Right lobe of liver (tissue), 4 donors: ENCODE results near the gene GALNT8.

Experiments
- POLR2A ChIP-seq: fragments of 450-650 bp; IDR thresholded peaks from one replicate; pipeline ENCODE4 v1.6.1; 2017; ENCODE audit warnings: antibody characterized with exemption, mild to moderate bottlenecking
- TF ChIP-seq, protein P1 (sequence below), 4 donors: fragments of 200-600 bp in 3 of 4; fragments of 450-650 bp in 1 of 4; IDR thresholded peaks; one replicate each; pipeline versions ENCODE4 v1.5.1 to v1.8.0; 2016 to 2022; ENCODE audit warnings: antibody characterized with exemption in 4 of 4, mild to moderate bottlenecking in 2 of 4
- donor health status: DM: no; HTN: no; CAD: no.
- donor health status: DM: no; HTN: no; CAD: no.
- donor health status: DM: no; HTN: yes; CAD: no.

DNA sequence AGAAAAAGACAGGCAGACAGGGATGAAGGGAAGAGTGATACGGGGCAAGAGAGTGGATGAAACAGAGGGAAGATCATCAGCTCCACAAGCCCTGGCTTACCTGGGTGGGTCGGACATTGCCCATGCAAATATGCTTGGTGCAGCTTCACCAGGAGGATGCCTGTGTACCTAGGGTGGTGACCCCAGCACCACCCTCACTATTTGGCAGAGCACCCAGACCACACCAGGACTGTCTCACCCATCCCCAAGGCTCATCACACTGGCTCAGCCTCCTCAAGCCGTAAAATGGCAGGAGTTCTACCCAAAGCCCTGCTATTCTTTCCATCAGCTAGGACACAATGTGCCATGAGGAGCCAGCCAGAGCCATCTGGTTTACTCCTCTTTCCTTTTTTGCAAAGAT, 3.0 kb downstream of the GALNT8 start:
- TF ChIP-seq, protein P1, sequence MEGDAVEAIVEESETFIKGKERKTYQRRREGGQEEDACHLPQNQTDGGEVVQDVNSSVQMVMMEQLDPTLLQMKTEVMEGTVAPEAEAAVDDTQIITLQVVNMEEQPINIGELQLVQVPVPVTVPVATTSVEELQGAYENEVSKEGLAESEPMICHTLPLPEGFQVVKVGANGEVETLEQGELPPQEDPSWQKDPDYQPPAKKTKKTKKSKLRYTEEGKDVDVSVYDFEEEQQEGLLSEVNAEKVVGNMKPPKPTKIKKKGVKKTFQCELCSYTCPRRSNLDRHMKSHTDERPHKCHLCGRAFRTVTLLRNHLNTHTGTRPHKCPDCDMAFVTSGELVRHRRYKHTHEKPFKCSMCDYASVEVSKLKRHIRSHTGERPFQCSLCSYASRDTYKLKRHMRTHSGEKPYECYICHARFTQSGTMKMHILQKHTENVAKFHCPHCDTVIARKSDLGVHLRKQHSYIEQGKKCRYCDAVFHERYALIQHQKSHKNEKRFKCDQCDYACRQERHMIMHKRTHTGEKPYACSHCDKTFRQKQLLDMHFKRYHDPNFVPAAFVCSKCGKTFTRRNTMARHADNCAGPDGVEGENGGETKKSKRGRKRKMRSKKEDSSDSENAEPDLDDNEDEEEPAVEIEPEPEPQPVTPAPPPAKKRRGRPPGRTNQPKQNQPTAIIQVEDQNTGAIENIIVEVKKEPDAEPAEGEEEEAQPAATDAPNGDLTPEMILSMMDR (IDR thresholded peaks at IDR 0.05) = no peak
- no peak for TF ChIP-seq POLR2A
